ENCODE results near the gene IPO8.
"Not testable (repeated sequence)": the region's sequence is repeated elsewhere in the genome, so short reads cannot be mapped to it uniquely, and the experiment has no call there.

IPO8 gene

DNA sequence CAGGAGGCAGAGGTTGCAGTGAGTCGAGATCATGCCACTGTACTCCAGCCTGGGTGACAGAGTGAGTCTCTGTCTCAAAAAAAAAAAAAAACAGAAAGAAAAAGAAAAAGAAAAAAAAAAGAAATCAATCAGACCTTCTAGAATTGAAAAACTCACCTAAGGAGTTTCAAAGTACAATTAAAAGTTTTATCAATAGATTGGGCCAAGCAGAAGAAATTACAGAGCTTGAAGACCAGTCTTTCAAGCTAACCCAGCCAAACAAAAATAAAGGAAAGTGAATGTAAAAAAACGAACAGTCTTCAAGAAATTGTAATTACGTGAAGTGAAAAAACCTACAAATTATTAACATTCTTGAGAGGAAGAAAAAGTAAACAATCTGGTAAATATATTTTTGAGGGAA is 93.0 kb downstream of the IPO8 start:
- DNase-seq, result no peak

DNA sequence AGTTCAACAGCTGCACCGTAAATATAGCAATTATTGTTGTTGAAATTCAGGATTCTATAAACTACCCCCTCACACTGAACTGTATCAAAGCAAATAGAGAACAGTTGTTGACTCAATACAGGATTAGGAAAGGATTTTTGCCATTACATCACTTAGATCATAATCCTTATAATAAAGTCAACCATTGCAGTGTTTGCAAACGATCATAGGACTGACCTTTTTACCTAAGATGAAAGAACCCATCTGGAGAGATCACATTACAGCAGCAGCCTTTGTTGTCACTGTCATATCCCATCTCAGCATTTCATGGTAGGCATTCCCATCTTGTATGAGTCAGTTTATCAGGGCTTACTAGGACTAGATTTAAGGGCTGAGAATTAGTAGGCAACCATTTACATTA is 96.1 kb downstream of the IPO8 start:
- no peak for DNase-seq

DNA sequence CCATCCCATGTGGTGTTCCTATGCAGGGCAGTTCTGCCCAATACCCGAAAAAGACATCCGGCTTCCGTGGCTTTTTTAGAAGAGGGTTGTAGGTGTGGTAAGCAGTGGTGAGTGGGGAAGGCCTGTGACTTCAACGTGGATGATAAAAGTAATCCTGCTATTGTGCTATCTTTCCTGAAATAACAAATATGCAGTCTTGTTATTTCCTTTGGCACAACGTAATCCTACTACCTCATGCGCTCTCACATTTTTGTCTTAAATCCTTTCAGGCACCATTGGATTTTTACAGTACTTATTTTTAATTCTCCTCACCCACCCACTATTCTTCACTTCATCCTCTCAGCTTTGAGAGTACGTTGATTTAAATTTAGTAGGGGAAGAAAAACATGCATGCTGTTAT is 96.8 kb downstream of the IPO8 start:
- DNase-seq, result no peak

DNA sequence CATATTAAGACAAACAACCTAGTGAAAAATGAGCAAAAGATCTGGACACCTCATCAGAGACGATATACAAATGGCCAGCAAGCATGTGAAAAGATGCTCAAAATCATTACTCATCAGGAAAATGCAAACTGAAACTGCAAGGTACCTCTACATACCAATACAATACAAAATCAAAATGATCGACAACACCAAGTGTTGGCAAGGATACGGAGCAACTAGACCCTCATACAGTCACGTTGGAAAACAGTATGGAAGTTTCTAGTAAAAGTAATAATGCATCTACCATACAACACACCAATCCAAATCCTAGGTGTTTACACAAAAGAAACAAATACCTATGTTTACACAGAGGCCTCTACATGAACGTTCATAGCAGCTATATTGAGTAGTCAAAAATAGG is 99.9 kb downstream of the IPO8 start:
- DNase-seq, result no peak

DNA sequence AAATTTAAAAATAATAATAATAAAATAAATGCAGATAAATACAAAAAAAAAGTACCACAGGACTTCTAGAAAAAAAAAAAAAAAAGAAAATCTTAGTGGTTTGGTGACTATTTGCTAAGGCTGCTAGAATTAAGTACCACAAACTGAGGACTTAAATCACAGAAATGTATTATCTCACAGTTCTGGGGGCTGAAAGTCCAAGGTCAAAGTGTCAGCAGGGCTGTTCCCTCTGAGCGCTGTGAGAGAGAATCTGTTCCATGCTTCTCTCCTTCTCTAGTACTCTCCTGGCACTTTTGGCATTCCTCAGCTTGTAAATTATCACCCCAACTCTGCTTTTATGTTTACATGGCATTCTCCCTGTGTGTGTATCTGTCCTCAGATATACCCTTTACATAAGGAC is 101.2 kb downstream of the IPO8 start:
- no peak for DNase-seq

DNA sequence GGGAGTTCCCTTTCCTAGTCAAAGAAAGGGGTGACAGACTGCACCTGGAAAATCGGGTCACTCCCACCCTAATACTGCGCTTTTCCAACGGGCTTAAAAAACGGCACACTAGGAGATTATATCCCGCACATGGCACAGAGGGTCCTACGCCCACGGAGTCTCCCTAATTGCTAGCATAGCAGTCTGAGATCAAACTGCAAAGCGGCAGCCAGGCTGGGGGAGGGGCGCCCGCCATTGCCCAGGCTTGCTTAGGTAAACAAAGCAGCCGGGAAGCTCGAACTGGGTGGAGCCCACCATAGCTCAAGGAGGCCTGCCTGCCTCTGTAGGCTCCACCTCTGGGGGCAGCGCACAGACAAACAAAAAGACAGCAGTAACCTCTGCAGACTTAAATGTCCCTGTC is 107.1 kb downstream of the IPO8 start:
- not testable (repeated sequence) for DNase-seq

DNA sequence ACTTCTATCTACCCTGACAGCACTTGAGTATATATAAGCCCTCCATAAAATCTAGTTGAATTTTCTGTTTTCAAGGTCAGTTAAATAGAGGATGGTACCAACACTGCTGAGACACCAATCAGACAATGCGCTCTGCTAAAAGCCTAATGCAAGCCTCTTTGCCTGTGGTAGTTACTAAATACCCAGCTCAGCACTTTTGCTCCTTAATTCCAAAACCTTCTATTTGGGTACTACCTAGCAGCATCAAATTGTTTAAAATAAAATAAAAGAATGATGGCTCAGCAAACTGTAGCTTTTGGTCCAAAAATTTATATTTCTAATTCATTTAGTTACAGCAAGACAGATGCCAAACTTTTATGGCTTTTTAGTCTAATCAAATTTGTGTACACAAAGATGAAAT is 107.9 kb downstream of the IPO8 start:
- DNase-seq, result no peak

DNA sequence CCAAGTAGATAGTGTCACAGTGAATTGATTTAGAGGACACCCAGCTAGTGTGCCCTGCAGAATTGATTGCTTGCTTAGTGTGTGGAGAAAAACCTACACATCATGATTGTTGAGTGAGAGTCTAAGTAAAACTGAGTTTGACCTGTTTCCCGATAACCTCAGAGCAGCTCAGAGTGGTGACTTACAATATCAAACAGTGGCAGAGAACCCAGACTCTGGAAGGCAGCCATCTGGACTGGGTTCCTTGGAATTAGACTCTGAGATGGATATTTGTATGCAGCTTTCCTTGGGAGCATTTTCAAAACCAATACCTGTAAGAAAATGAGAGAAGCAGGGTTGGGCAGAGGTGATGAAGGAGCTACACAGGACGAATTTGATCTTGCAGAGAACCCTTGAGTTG is 109.8 kb downstream of the IPO8 start:
- no peak for DNase-seq

DNA sequence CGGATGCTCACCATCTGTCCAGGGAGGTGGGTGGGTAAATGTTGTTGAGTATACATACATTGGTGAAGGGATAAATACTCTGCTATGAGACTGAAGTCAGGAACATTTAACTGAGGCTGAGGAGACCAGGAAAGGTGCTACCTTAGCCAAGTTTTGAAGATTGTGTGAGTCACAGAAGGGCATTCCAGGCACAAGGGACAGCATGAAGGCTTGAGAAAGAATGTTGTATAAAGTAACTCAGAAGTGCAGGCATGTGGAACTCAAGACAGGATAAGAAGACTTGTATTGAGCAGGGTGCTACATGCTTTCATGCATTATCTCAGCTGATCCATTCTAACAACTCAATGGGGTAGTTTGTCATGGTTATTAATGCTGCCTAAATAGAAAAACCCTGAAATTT is 112.7 kb downstream of the IPO8 start:
- DNase-seq, result no peak

DNA sequence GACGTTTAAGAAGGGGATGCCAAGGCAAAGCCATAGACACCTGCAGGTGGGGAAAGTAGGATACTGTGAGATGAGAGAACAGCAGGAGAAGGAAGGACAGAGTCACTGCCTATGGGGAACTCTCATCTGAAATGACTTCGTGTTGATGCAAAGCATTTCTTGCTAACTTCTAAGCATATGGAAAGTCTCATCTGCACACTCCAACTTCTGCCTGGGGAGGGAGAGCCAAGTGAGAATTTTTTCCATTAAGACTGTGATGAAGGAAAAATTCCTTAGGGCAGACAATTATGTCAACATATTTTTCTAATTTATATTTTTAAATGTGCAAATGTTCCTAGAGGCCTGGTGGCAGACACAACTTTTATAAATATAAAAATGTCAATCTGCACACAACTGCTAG is 115.3 kb downstream of the IPO8 start:
- no peak for DNase-seq
